Measurements from ENCODE around the gene ABHD16B.
"Not testable (repeated sequence)": the region's sequence is repeated elsewhere in the genome, so short reads cannot be mapped to it uniquely, and the experiment has no call there.

Gene ABHD16B

DNA sequence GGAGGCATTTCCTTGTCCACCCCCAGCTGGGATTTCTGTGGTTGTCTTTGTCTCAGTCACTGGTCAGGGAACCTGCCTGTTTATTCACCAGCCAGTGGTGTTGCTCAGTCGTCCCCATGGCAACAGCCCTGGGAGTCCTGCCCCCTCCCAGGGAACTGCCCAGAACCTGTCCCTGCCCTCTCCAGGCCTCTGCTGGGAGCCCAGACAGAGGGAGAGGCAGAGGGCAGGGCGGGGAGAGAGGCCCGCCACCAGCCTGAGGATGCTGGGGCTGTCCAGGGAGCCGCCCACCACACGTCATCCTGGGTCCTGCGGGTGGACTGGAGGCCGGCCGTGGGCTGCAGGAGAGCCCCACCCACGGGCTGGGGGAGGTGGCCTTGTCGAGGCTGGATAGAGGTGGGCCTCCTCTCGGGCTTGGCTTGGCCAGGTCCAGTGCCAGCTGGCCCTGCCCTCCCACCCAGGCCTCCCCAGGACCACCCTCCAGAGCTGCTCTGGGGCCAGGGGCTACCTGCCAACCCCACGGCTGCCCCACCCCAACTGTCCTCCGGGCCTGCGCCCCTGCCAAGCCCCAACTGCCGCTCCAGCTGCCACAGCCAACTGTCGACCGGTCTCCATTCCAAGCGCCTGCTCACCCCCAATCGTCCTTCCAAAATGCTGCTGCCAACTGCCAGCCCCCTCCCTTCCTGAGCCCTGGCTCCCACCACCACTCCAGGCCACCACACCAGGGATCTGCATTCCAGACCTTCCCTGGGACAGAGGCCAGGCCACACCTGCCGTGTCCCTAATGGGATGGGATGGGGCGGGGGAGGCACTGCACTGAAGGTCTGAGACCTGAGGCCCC is 26.1 kb upstream of the ABHD16B start:
- no peak for DNase-seq

DNA sequence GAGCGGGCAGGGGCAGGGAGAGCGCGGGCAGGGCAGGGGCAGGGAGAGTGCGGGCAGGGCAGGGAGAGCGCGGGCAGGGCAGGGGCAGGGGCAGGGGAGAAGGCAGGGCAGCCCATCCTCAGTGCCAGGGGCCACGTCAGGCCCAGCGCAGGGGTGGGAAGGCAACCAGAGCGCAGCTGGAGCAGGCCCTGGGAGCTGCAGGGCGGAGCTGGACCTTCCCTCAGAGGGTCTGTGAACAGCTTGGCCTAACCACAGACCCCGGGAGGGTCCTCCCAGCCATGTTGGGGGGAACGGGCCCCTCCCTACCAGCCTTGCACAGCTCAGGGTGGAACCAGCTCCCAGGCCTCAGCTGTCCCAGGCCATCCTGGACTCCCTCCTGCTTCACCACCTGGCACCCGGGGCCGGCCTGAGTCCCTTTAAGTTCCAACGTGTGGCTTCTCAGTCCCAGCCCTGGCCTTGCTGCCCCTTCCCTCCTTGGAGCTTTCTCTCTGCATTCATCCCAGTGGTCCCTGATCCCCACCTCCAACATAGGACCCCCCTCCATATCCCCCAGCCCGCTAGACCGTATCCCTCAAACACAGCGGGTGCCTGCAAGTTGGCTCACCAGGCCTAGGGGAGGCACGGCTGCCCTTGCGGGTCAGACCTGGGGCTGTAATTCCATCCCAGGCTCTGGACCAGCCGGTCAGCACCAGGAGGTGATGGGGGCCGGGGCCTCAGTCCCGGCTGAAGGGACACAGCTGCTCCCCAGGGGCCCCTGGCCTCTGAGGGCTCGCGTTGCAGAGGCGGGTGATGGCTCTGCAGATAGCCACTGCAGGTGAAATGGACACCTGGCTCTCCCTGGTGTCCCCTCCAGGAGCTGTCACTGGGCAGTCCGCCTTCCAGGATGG is 24.6 kb upstream of the ABHD16B start:
- DNase-seq = no peak

DNA sequence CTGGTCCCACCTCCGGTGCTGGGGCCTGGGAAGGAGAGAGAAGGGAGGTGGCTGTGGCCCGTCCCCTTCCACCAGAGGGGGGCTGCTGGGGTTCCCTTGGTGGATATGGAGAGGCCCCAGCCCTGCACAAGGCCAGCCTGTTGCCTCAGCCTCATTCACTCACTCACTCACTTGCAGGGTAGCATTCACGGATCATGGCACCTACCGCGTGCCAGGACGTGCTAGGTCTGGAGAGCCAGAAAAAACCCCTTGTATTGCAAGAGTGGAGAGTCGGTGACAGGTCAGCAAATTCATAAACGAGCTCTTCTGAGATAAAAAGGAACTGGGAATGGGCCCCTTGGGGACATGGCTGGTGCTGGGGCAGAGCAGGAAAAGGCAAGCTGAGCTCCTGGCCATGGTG is 23.8 kb upstream of the ABHD16B start:
- DNase-seq = no peak

DNA sequence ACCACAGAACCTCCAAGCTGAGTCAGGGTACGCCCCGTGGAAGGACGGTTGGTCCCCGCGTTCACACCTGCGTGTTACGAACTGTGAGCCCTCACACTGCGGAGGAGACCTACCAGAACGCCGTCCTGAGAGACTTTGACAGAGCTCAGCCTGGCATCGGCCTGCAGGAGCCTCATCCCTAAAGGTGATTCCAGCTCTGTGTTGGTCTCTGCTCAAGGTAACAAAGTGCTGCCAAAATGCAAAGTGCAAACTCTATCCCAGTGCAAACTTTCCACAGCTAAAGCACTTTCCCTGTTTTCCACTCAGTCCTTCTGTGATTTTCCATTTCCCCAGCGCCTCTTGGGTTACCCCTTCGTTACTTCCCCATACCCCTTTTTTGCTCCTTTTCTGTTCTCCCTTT is 21.7 kb upstream of the ABHD16B start:
- no peak for DNase-seq

DNA sequence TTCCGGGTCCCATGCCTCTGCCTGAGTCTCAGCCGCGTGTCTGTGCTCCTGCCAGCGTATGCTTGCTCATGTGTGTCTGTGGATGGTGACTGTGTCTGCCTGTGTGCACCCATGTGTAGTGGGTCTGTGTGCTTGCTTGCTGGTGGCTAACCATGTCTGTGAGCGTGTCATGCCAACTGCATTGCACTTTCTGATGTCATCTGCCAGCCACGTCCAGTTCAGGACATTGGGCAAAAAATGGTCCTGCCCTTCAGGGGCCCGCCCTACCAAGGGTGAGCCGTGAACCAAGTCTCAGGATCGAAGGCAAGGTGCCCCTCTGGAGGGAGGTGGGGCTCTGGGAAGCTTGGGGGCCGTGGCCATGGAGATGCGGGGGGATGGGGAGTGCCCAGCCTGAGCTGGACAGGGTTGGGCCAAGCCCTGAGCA is 20.9 kb upstream of the ABHD16B start:
- DNase-seq = no peak

DNA sequence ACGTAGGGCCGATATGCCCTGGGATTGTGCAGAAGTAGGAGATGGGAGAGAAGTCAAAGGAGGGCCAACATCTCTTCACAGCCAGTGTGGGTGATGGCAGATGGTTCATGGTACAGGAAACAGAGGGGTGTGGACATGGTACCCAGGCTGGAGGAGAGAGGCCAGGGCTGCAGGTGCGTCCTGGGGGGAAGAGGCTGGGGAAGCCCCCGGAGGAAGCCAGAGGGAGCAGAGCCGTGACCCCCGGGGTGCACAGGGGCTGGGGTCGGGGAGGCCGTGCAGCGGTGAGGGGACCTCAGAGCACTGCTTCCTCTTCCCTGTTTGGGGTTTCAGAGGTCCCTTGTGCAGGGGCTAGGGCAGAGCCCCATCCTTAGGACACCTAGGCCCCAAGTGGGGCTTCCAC is 19.0 kb upstream of the ABHD16B start:
- DNase-seq = no peak

DNA sequence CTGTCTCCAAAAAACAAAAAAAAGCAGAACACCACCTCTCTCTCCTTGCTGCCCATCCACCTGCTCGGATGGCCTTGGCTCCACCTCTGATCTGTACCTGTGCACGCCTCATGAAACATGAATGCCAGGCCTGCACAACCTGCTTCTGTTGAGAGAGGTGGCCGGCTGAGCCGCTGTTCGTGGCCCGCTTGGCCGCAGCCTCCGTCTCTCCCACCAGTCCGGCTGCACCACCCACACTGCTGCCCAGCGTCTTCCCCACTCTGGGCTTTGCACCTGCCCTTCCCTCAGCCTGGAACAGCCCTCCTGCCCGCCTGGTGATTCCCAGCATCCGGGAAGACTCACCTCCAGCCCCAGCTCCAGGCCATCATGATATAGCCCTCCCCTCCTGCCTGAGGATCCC is 18.1 kb upstream of the ABHD16B start:
- DNase-seq = no peak

DNA sequence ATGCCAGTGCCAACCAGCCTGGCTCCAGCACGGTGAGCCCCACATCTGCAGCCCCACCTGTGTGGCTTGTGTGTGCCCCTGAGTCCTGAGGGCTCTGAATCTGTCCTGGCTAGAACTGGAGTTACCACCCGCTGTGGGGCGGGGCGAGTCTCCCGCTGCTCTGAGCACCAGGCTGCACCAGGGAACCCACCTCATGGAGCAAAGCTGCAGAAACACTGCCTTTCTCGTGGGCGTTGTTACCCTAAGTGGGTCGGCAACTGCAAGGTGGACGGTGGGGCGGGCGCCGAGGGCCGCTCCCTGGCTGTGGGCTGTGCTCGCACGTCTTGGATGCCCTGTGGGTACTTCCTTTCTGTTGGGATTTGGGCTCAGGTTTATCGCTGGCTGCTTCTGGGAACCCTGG is 17.5 kb upstream of the ABHD16B start:
- no peak for DNase-seq

DNA sequence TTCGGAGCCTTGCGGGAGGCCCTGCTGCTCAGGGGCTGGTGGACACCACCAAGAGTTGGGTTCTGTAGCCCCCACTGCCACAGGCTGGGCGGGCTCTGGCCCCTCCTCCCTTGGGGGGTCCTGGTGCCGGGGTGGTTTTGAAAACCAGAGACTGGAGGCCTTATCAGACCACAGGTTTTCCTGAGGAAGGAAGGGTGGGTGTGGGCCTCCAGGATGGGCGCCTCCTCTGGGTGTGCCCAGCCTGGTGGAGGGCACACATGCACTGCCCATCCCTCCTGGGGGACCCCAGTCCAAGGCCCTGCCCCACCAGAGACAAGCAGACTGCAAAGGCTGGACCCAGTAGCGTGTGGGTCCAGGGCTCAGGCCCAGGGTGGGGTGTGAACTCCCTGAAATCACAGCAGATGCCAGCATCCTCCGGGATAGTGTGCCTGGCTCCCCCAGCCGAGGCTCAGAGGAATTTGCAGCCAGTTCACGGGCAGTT is 16.7 kb upstream of the ABHD16B start:
- no peak for DNase-seq

DNA sequence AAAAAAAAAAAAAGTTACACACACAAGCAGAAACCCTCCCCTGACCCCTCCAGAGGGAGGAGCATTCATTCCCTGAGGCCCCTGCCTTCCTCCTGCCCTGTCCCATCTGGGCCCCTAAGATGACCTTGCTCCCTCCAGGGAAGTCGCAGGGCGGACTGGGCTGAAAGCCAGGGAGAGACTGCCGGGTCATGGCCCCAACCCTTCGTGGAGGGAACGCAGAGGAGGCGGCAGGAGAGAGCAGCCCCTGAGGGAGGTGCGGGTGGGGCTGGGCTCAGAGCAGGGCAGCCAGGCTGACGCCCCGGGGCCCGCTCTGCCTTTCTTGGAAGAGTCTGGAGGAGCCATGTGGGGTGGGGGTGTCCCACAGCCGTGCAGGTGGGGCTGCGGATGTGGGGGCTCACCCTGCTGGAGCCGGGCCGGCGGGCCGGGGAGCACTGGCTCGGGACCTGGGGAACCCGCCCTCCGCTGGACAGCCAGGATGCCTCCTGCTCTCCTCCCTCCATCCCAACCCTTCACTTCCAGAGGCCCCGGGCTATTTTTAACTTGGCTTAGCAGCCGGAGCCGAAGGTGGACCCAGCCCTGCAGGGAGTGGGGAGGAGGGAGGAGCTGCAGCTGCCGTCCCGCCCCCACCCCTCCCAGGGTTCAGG is 15.0 kb upstream of the ABHD16B start:
- no peak for DNase-seq

DNA sequence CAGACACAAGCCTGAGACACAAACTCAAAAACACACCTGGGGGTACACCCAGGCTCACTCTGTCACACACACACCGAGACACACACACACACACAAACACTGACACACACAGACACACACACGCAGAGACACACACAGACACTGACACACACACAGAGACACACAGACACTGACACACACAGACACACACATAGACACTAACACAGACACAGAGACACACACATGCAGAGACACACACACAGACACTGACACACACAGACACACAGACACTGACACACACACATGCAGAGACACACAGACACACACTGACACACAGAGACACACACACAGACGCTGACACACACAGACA is 14.4 kb upstream of the ABHD16B start:
- DNase-seq = no peak

DNA sequence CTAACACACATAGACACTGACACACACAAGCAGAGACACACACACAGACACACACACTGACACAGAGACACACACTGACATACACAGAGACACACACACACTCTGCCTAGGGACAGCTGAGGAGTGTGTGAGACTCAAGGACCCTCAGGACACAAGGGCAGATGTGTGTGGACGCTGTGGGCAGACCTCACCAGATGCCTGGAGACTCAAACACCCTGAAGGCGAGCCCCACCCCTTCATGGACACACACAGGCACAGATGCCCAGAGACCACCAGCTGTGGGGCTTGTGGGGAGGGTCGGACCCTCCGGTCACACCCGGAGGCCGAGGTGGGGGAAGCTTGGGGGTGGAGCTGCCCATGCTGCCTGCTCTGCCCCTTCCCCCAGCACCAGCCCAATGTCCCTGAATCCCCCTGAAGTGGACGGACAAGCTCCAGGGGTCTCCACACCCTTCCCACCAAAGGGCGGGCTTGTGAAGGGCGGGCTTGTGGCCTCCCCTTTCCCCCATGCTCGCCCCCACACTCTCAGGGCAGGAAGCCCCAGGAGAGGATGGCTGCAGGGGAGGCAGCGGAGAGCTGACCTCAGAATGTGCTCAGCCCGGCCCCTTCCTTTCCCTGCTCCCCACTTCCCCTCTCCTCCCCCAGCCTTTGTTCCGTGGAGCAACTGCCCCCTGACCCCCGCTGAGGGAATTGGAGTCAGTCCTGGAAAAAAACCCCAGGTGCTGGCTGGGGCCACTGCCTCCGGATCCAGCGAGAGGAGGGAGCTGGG is 13.9 kb upstream of the ABHD16B start:
- no peak for DNase-seq

DNA sequence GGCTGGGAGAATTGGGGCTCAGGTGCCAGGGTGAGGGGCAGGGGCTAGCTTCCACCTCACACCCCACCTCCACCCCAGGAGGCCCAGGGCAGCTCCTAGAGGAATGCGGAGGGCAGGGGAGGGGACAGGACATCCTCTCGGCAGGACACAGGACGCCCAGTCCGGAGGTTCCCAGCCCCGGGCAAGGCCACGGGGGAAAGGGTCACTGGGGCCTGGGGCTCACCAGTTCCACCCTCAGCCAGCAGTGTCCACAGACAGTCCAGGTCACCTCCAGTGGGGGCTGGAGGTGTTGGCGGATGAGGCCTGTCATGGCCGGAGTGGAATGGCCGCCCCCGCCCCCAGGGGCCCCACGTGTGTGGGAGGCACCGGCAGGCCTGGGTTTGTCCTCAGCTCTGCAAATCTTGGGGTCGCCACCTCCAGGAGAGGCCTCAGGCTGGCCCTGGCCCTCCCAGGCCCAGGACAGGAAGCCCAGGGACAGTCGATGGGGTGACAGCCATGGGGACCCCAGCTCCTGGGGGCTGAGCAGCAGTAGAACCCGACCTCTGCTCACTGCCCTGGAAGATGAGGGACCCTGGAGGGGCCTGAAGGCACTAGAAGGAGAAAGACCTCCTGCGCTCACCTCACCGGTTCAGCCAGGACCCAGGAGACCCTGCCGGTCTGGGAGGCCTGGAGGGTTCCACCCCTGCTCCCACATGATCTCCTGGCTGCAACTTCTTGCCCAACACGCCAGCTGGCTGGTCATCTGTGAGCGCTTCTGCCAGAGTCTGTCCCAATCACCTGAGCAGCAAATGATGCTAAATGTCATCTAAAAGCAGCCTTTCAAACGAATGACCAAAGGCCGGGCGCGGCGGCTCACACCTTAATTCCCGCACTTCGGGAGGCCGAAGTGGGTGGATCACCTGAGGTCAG is 13.0 kb upstream of the ABHD16B start:
- DNase-seq = no peak

DNA sequence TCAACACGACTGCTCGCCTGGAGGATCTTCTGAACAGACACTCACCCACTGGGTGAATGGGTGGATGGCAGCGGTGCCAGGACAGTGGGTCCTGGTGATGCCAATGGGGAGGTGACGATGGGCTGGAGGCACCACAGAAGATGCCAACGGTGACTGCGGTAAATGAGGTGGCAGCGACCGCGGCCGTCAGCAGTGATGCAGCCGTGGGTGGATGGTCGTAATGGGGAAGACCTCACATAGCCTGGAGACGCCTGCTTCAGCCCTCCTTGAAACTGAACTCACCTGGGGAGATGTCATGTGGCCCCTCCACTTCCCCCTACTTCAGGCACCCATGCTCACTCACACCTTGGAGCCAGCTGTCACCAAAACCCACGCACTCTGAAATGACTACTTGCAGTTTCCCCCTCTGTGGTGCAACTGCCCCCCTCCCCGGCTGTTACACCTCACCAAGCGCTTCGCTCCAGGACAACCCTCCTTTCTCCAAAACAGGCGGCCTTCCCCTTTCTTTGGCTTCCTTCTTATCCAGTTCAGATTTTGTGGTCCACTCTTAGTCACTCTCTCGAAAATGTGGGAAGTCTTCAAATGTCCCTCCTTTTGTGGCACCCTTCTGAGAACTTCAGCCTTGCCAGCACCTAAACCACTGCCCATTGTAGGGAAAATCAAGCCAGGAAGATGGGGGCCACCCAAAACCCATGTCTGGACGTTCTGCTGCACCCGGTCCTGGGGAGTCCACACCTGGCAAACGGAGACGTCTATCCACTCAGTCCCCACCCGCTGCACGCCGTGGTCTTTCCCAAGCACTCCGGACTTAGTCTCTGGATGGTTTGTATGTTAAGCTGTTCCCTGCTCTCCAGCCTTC is 10.4 kb upstream of the ABHD16B start:
- DNase-seq = peak; percentile 75

DNA sequence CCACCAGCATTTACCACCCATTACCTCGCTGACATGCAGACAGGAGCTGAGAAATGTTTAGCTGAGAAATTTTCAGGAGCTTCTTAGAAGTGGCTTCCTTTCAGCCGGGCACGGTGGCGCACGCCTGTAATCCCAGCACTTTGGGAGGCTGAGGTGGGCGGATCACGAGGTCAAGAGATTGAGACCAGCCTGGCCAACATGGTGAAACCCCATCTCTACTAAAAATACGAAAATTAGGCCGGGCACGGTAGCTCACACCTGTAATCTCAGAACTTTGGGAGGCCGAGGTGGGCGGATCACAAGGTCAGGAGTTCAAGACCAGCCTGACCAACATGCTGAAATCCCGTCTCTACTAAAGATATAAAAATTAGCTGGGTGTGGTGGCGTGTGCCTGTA is 9.8 kb upstream of the ABHD16B start:
- not testable (repeated sequence) for DNase-seq

DNA sequence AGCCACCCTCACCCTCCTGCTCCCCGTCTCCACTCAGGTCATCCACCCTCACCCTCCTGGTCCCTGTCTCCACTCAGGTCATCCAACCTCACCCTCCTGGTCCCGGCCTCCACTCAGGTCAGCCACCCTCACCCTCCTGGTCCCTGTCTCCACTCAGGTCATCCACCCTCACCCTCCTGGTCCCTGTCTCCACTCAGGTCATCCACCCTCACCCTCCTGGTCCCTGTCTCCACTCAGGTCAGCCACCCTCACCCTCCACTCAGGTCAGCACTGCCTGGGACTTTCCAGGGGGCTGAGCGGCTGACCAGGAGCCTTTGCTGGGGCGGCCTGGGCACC is 7.6 kb upstream of the ABHD16B start:
- not testable (repeated sequence) for DNase-seq

DNA sequence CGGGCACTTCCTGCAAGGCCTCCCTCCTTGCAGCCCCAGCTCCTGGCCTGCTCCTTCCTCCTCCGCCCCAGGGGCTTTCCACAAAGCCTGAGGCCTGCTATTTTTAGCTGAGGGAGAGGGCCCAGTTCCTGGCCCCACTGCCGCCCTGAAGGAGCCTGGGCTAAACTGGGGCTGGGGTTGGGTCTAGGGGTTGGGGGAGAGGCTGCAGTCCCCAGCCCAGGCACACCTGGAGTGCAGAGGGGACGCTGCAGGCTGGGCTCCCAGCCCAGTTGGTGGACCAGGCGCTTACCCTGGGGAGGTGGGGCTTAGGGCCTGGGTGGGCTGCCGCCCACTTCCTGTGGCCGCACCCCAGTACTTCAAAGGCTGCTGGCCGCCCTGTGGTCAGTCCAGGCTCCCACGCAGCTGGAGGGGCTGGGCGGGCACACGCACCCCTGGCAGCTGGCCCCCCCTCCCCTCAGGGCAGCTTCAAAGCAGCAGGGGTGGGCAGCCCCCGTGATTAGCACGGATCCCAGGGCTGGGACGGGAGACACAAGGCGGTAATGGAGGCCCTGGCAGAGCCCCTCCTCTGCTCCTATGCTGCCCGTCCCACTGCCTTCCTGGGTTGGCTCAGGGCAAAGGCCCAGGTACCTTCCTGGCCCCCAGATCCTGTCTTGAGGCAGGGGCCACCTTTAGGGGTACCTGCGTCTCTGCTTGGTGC is 7.1 kb upstream of the ABHD16B start:
- no peak for DNase-seq

DNA sequence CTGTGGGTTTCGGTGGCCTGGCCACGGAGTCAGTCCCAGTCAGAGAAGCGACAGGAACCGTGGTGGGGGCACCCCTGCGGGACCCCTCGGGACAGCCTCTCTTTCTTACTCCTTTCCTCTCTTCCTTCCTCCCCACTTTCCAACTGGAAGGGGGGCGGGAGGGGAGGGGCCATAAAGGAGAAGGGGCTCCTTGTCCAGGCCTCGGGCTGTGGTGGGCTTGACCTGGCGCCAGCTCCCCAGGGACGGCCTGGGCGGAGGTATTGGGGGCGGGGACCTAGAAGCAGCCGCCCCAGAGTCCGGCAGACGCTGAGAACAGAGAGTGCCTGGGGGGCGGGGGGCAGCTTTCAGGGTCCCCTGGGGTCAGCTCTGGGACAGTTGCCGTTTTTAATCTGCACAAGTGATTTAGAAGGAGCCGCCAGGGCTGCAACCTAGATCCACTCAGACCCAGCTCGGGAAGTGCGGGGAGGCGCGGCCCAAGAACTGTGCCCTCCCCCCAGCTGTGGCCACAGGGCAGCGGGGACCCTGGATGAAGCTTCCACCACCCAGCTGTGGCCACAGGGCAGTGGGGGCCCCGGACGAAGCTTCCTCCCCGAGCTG is 6.4 kb upstream of the ABHD16B start:
- DNase-seq = no peak

DNA sequence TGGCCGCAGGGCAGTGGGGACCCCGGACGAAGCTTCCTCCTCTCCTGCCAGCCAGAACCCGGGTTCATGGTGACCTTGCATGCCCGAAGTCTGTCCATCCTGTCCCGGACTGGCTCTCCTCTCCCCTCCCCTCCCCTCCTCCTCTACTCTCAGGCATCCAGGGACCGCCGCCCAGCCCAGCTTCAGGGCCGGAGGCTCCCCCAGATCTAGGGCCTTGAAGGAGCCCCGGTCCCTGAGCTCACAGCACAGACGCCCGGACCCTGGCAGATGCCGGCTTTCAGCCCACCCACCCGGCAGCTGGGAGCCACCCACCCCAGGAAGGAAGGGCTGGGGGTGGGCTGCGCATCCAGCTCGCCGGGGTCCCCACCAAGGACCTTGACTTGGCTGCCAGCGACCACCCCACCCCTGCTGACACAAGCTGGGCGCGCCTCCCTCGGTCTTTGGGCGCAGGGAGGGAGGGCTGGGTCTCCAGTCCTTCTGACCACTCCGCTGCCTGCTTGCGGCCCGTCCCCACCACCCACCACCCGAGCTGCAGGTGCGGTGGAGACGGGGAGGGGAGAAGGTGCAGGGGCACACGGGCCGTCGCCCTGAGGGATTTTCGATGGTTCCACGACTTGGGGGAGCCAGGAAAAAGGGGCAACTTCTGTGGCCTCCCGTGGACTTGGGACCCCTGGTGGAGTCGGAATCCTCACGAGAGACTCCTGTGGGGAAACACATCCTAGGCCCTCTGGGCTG is 5.8 kb upstream of the ABHD16B start:
- DNase-seq = no peak

Measured in activated effector memory CD4-positive, alpha-beta T cell treated with anti-CD3 and anti-CD28 coated beads, Interleukin-2, amount 50 U/mL, for 16 hours (primary cell).